Renal cortical epithelial cell (primary cell): Measurements from ENCODE around the gene CDH8. TPM values are rescaled to one million over a fixed set of nuclear protein-coding genes. Genes with fewer than 3 reads are reported as not detected.
"Not testable (repeated sequence)": the region's sequence is repeated elsewhere in the genome, so short reads cannot be mapped to it uniquely, and the experiment has no call there.

Experiments used
- DNase-seq: peaks from one replicate; pipeline ENCODE4 v3.0.0-alpha.2; 2011; ENCODE audit warnings: low read depth
- total RNA-seq: library from RNA; depleted of rRNA; stranded (reverse); fragments of >200 nt; gene quantifications from 2 replicates; pipeline ENCODE4 v1.2.3, GENCODE V29; 2014

Gene CDH8
- total RNA-seq, 1 donor from 2014 or later, result 1.3 TPM

DNA sequence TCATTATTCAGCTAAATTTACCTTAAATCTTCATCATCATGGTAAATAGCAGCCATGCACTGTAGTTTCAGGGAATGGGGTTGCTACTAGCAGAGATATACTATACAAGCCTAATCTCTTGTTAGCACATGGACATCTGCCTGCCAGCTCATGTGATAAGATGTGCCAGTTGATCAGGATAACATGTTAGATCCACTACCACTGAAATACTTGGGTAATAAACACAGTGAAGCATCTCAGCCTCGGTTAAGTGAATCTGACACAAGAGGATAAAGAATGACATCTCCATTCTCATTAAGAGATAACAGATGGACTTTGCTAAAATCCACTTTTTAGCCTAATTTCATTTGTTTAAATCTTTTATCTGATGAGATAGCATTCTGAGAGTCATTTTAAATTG is 256.1 kb downstream of the CDH8 start:
- no peak for DNase-seq

- DNase-seq, result no peak
Observed at GRCh38 chr16:61770301-61770700, 265.9 kb downstream of the CDH8 start.

DNA sequence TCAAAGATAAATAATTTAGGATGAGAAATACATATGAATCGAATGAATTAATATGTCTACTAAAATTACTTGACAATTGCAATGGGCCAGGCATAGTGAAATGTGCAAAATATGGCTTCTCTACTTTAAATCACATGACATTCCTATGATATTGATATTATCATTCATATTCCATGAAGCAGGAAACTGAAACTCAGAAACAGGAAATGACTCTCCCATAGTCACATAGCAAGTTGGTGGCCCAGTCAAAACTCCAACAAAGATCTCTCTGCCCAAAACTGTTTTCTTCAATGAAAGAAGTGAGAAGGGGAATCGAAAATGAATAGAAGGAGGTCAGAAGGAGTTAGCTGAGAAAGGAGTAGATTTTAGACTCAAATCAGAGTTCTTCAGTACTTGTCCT is 272.2 kb downstream of the CDH8 start:
- no peak for DNase-seq

DNA sequence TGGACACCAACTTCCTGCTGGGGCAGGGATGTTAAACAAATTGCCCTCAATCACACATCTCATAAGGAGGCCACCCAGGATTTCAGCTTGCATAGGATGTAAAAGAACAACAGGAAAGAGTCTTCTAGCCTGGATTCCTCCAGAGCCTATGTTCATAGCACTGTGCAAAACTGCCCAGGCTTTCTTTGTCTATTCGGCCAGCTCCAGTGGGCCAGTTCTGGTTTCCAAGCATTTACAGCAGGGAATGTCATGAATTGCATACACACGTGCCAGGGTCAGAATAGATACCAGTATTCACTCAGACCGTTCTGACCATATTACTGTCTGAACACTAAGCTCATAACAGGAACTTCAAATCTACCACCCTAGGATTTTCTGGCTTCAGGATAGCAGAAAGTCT is 273.2 kb downstream of the CDH8 start:
- no peak for DNase-seq

- DNase-seq, result no peak
Observed at GRCh38 chr16:61730997-61731396, 305.2 kb downstream of the CDH8 start.

GRCh38 chr16:61726701-61727100 is 309.5 kb downstream of the CDH8 start:
- DNase-seq, result no peak

GRCh38 chr16:61726125-61726524 is 310.1 kb downstream of the CDH8 start:
- no peak for DNase-seq

DNA sequence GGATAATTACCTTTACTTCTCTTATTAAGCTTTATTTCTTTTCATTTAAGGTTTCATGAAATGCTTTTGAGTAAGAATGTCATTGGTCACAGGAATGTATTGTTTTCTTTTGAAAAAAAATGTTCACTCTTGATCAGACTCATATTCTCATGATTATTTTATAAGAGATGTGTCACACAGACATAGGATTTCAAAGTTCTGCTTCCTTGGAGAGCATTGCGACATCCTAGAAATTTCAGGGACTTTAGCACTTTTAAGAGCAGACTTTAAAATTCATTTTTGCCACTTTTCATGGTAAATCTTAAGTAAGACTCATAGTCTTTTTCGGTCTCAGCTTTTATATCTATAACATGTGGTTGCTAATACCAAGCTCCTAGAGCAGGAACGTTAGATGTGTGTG is 314.7 kb downstream of the CDH8 start:
- no peak for DNase-seq

DNA sequence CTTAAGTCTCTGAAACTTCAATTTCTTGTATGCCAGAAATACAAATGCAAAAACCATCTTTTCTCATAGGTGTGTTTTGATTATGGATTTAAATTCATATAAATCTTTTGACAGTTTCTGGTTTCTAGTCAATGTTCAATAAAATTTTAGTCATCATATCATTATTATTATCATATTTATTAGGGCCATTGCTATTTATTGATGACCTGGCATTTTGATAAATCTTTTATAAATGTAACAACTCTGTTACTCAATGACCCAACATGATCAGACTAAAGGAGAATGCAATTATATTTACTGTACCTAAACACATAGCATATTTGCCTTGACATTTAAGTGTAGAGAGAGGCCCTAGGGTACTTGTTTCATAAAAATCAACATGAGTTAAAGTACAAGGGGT is 320.8 kb downstream of the CDH8 start:
- no peak for DNase-seq

GRCh38 chr16:61713787-61714186 is 322.5 kb downstream of the CDH8 start:
- DNase-seq, result no peak

GRCh38 chr16:61699640-61700039 is 336.6 kb downstream of the CDH8 start:
- not testable (repeated sequence) for DNase-seq

DNA sequence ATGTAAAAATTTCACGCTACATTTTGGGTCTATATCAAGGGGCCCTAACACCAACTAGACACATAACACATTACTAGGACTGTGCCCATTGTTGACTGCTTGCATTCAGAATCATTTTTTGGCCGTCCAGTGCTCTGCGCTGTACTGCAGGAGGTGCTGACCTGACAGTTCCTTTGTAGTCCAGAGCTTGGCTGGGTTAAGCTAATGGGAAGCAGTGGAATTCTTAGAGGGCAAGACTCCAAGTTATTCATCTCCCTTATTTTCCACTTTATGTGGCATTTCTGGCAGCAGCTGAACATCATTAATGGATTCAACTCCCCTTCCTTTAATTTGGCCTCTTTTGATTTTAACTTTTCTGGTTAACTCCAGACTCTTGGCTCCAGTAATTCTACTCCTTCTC is 351.7 kb downstream of the CDH8 start:
- no peak for DNase-seq

GRCh38 chr16:61681673-61682072 is 354.6 kb downstream of the CDH8 start:
- DNase-seq, result no peak

DNA sequence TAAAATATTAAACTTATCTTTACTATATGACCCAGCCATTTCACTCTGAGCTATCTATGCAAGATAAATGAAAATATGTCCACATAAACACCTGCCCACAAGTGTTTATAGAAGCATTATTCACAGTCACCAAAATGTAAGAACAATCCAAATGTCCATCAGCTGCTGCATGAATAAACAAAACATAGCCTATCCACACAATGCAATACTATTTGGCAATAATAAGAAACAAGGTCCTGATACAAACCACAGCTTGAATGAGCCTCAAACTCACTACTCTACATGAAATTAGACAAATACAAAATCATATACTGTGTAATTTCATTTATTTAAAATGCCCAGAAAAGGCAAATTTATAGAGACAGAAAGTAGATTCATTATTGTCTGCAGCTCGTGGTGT is 355.1 kb downstream of the CDH8 start:
- DNase-seq, result no peak

DNA sequence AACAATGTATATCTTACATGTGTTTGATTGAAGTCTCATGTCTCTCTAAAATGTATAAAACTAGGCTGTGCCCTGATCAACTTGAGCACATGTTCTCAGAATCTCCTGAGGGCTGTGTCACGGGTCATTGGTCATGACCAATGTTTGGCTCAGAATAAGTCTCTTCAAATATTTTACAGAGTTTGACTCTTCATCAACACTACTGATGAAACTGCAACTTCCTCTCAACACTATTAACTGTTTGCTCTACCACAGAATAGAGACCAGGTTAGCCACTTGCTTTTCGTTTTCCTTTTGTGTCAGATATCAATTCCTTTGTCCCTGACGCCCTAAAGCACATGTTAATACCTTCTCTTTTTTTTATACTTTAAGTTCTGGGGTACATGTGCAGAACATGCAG is 358.1 kb downstream of the CDH8 start:
- no peak for DNase-seq

- DNase-seq, result no peak
Observed at GRCh38 chr16:61677776-61678175, 358.5 kb downstream of the CDH8 start.

GRCh38 chr16:61676740-61677139 is 359.5 kb downstream of the CDH8 start:
- no peak for DNase-seq

- DNase-seq, result no peak
Observed at GRCh38 chr16:61671161-61671560, 365.1 kb downstream of the CDH8 start.

DNA sequence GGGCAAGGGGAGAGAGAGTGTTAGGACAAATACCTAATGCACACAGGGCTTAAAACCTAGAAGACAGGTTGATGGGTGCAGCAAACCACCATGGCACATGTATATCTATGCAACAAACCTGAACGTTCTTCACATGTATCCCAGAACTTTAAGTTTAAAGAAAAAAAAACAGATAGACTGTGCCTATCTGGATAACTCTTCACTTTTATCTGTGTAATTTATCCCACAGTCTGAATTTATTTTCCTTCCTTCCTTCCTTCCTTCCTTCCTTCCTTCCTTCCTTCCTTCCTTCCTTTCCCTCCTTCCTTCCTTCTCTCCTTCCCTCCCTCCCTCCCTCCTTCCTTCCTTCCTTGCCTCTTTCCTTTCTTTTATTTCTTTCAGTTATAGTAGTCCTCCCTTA is 370.7 kb downstream of the CDH8 start:
- no peak for DNase-seq

DNA sequence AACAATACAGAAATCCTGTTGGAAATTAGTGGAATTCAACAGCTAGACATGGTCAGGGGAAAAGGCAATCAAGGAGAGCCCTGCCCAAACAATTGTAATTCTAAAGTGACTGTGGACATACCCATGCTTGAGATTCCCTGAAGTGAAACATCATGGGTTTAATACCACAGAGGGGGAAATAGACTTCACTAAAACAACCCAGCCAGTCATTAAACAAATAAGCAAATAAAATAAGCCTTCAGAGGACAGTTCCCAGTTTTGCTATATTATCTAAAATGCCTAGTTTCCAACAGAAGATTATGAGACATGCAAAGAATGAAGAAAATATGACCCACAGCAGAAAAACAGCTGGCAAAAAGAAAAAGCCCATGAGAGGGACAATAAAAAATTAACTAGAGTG is 376.3 kb downstream of the CDH8 start:
- DNase-seq, result no peak

- DNase-seq, result no peak
Observed at GRCh38 chr16:61654962-61655361, 381.3 kb downstream of the CDH8 start.

DNA sequence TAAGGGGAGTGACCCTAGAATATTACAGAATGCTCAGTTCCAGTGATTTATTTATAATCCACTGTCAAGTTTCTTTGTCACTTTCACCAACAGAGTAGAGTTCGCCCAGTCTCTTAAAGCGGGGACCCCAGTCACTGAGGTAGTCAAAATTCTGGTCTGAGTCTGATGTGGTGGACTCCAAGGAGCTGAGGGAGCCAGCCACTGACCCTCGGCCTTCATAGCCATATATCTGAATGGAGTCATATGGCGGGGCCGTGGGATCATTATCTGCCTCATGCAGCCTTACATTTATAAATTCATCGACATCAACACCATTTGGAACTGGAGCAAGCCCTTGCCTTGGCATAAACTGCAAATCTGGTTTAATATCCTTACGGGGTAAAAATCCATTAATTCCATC is 382.7 kb downstream of the CDH8 start:
- DNase-seq, result no peak

GRCh38 chr16:61645561-61645960 is 390.7 kb downstream of the CDH8 start:
- DNase-seq, result no peak

- DNase-seq, result no peak
Observed at GRCh38 chr16:61644736-61645135, 391.5 kb downstream of the CDH8 start.

- no peak for DNase-seq
Observed at GRCh38 chr16:61617219-61617783, 418.9 kb downstream of the CDH8 start.
